Fibroblast of villous mesenchyme (primary cell): ENCODE data around the gene PPP2R2C. TPM values are rescaled to one million over a fixed set of nuclear protein-coding genes. Genes with fewer than 3 reads are reported as not detected.

Experiments
- DNase-seq: peaks from one replicate; pipeline ENCODE4 v3.0.0-alpha.2; 2010; ENCODE audit warnings: low read depth
- H3K4me3 ChIP-seq: 2 replicates; pipeline ENCODE4 v1.5.1; 2011; ENCODE audit warnings: low read depth, mild to moderate bottlenecking, low read length
- total RNA-seq: library from RNA; depleted of rRNA; stranded (reverse); fragments of >200 nt; gene quantifications from 2 replicates; pipeline ENCODE4 v1.2.3, GENCODE V29; 2012
- TF ChIP-seq, protein P1 (sequence below): IDR thresholded peaks from 2 replicates; pipeline ENCODE4 v1.5.1; 2012; ENCODE audit warnings: low read depth, mild to moderate bottlenecking, low read length; ENCODE audit not compliant: insufficient read depth

Gene PPP2R2C
- total RNA-seq, 1 donor: not detected

DNA sequence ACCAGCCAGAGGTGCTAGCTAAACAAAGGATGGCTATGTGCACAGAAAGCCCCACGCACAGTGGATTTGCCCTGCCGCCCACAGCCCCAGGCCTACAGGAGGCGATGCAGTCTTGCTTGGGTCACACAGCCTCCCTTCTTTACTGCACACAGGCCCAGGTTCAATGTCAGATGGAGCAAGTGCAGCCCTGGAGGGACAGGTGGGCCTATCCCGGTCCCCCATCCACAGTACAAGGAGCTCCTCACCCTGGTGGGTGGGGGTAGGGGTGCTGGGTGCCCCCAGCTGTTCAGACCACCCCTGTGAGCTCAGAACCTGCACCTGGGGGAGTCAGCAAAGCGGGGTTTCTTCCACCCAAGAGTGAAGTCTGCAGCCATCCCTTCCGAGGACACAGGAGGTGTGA lies 114.9 kb downstream of the PPP2R2C start:
- no peak for DNase-seq
- TF ChIP-seq, protein P1, sequence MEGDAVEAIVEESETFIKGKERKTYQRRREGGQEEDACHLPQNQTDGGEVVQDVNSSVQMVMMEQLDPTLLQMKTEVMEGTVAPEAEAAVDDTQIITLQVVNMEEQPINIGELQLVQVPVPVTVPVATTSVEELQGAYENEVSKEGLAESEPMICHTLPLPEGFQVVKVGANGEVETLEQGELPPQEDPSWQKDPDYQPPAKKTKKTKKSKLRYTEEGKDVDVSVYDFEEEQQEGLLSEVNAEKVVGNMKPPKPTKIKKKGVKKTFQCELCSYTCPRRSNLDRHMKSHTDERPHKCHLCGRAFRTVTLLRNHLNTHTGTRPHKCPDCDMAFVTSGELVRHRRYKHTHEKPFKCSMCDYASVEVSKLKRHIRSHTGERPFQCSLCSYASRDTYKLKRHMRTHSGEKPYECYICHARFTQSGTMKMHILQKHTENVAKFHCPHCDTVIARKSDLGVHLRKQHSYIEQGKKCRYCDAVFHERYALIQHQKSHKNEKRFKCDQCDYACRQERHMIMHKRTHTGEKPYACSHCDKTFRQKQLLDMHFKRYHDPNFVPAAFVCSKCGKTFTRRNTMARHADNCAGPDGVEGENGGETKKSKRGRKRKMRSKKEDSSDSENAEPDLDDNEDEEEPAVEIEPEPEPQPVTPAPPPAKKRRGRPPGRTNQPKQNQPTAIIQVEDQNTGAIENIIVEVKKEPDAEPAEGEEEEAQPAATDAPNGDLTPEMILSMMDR: no peak
- H3K4me3 ChIP-seq: no peak overlapping the region

GRCh38 chr4:6356076-6356560 lies 116.3 kb downstream of the PPP2R2C start:
- H3K4me3 ChIP-seq: no peak overlapping the region
- DNase-seq: no peak

DNA sequence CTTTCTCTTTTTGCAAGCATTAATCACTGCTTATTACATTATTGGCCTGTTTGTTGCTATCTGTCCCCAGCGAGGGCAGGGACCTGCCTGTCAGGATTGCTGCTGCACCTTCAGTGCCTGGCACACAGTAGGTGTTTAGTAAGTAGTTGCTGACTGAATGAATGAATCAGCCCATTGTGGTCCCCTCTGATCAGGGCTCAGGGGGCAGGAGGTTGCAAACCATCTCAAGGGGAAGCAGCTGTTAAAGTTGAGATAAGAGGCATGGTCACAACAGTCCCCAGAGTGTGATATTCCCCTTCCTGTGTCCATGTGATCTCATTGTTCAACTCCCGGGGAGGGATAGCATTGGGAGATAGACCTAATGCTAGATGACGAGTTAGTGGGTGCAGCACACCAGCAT lies 117.4 kb downstream of the PPP2R2C start:
- DNase-seq: no peak
- TF ChIP-seq, protein P1: no peak
- H3K4me3 ChIP-seq: no peak overlapping the region

More at GRCh38 chr4:6356076-6356560, 116.3 kb downstream of the PPP2R2C start:
- TF ChIP-seq, protein P1: no peak

- no peak overlapping the region for H3K4me3 ChIP-seq
- no peak for DNase-seq
- TF ChIP-seq, protein P1: no peak
Measured at GRCh38 chr4:6354626-6355025, 117.8 kb downstream of the PPP2R2C start.

GRCh38 chr4:6354119-6354518 lies 118.3 kb downstream of the PPP2R2C start:
- TF ChIP-seq, protein P1: no peak
- DNase-seq: no peak
- H3K4me3 ChIP-seq: no peak overlapping the region

DNA sequence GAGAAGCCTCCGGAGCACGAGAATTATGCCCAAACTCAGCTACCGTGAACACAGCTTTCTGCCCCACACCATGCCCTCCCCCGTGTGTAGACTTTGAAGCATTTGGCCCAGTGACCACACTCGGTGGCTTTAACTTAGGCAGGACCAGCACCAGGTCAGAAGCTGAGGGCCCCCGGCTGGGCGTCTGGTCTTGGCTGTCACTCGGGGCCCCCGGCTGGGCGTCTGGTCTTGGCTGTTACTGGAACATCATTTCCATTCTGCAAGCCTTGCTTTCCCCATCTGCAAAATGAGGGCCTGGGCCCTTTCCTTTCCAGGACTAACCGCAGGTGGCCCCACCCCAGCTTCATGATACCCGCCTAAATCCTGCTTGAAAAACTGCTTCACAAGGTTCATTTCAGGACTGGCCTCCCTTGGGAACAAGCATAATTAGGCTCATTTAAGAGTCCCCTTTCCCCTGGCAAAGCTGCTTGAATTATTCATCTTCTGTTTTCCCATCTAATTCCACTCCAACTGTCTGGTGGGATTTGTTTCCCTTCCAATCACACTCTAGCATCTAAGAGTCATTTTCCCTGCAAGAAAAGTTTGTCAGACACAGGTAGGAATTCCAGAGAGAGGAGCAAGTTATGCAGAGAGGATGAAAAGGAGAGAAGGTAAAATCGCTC lies 120.3 kb downstream of the PPP2R2C start:
- TF ChIP-seq, protein P1: no peak
- DNase-seq: no peak

More for the DNA sequence above, 120.3 kb downstream of the PPP2R2C start:
- no peak overlapping the region for H3K4me3 ChIP-seq
